ENCODE measurements around the gene NRDE2.

Gene NRDE2

DNA sequence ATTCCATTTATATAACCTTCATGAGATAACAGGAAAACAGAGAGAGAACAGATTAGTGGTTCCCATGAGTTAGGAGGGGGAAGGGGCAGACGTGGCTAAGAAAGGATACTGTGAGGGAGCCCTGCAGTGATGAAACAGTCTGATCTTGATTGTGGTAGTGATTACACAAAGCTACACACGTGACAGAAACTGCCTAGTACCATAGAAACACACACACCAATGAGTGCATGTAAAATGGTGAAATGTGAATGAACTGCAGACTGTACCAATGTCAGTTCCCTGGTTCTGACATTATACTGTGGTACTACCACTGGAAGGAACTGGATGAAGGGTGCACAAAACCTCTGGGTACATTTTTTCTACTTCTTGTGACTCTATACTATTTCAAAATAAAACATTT is 36.9 kb downstream of the NRDE2 start:
- no peak for DNase-seq

DNA sequence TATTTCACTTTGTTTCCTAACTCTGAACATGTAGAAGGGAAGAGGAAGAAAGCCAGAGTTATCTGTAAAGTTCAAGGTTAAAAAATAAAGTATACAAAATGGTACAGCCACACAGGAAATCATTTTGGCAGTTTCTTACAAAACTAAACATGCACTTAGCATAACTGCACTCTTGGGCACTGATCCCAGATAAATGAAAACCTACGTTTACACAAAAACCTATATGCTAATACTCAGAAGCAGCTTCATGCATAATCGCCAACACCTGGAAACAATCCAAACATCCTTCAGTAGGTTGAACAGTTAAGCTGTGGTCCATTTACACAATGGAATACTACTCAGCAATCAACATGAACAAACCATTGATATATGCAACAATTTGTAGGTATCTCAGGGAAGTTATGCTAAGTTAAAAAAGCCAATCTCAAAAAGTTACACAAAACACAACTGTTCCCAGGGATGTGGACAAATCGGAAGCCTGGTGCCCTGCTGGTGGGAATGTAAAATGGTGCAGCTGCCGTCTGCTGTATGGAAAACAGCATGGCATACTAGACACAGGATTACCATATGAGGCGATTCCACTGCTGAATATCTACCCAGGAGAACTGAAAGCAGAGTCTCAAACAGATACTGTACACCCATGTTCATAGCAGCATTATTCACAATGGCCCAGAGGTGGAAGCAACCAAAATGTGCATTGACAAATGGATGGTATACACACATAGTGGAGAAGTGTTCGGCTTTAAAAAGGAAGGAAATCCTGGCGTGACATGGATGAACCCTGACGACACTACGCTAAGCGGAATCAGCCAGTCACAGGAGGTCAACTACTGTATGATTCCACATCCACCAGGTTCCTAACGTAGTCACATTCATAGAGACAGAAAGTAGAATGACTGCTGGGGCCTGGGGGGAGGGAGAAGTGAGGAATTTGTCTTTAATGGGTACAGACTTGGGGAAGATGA is 37.7 kb downstream of the NRDE2 start:
- no peak for DNase-seq

DNA sequence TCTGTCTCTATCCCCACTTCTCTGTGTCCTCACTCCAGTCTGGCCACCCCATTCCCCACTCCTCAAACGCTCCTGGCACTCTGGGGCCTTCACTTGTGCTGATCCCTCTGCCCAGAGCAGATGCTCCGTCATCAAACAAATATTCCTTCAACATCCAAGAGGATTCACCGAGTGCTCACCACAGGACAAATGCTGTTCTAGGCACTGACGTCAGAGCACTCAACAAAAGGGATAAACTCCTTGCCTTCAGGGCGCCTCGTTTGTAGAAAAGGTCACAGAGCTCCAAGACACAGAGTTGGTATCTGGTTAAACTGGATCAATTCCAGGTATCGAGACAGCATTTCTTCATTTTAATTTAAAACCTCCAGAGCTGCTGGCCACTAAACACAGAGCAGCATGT is 40.0 kb downstream of the NRDE2 start:
- DNase-seq: no peak

DNA sequence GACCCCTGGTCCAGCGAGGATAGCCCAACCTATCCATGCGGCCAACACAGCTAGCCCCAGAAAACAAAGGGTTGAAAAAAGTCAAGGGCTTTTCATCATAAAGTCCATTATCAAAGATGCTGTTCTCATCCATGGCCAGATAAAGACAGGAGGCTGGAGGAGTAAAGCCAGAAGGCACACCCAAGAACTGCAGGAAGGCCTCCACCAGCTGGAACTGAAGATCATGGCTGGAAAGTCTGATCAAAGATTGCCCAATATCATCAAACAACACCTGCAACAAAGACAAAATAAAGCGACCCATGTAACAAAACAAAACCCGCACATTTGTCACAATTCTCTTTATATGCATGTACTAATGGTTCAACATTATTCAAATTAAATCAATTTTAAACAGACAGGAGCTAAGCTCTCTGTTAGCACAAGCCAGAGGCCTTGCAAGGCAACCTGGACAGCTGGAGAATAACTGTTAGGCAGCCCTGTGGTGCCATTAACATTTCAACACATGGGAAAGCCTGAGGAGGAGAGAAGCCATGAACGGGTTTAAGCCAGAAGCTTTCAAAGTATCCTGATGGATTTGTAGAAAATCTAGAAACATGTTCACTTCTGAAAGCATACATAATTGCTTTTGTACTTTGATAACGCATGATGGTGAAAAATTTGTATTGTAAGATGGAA is 41.3 kb downstream of the NRDE2 start:
- DNase-seq: no peak

DNA sequence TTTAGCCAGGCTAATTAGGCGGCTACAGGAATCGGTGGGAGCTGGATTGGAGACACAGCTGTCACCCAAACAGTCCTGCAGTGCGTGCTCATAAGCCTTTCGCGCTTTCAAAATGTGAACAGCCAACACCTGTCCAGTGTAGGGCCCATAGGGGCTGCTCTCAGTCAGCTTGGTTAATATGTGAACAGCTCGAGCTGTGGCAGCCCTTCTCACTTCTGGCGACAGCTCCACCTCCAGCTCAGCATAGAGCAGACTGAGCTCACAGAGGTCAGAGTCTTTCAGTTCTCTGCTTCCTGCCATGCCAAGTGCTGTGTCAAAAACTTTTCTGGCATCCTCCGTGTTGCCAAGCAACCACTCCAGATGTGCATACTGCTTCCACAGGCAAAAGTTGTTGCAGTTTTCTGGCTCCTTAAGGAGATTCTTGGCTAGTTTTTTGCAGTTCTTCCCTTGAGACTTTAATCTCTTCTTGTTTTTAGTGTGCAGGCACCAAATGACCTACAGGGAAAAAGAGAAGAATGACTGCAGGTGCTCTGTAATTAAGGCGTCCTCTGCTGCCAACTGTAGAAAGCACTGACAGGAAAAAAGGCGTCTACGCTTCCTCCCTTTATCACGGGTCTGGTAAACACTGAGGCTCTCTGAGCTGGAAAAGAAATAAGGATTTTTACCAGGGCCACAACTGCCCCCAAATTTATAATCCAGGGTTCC is 42.9 kb downstream of the NRDE2 start:
- peak; percentile 32 for DNase-seq

DNA sequence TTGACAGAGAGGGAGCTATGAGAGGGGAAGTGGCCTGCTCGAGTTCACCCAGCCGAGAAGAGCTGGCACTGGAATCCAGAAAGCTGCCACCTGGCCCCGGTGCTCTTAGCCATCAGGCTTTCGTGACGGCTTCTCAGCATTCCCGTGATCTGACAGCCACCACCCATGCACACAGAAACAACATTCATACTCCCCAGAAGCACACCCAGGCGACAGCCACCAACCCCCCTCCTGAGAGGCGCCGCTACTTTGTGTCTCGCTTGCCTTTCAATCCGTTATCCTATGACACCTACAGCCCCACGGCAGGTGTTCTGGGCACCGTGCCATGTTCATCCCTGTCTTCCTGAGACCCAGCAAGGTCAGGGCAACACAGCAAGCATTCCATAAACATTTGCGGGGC is 44.0 kb downstream of the NRDE2 start:
- DNase-seq: peak; percentile 46

DNA sequence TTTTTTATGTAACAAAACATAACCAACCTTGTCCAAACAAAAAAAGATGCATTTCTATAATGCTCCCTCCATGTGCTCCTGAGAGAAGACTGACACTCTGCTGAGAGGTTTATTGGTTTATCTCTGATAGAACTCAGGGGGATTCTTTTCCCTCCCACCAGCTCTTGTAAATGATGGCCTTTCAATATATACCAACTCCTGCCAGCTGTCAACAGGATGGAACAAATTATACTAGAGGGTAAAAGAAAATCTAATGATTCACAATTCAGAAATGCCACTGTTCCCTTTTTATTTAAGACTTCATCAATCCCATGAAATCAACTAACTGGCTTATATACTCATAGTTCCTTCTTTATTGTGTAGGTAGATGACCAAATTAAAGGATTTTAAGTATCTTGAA is 50.0 kb downstream of the NRDE2 start:
- no peak for DNase-seq

DNA sequence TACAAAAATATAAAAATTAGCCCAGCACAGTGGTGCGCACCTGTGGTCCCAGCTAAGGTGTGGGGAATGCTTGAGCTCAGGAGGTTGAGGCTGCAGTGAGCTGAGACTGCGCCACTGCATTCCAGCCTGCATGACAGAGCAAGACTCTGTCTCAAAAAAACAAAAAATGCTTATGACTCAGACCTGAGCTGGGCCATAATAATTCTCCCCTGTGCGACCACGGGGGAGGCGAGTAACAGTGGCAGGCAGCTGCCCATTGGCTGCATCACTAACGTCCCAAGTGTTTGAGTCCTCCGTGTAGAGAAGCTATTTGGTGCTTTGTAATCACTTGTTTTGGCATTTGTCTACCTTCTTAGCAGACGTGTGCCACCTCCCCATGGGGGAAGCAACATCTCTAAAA is 50.5 kb downstream of the NRDE2 start:
- no peak for DNase-seq

DNA sequence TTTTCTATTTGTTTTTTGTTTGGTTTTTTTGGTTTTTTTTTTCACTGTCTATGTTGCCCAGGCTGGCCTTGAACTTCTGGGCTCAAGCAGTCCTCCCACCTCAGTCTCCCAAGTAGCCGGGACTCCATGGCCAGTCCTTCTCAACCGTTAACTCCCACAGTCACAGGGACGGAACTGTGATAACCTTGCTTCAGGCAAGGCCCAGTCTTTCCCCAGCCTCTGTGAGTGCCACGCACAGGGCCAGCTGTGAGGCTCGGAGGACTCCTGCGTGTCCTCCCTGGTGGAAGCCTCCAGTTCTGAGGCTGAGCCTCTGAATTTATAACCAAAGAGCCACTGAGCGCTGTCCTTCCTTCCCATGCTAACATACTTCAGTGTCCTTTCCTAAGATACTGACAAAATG is 51.6 kb downstream of the NRDE2 start:
- DNase-seq: no peak

DNA sequence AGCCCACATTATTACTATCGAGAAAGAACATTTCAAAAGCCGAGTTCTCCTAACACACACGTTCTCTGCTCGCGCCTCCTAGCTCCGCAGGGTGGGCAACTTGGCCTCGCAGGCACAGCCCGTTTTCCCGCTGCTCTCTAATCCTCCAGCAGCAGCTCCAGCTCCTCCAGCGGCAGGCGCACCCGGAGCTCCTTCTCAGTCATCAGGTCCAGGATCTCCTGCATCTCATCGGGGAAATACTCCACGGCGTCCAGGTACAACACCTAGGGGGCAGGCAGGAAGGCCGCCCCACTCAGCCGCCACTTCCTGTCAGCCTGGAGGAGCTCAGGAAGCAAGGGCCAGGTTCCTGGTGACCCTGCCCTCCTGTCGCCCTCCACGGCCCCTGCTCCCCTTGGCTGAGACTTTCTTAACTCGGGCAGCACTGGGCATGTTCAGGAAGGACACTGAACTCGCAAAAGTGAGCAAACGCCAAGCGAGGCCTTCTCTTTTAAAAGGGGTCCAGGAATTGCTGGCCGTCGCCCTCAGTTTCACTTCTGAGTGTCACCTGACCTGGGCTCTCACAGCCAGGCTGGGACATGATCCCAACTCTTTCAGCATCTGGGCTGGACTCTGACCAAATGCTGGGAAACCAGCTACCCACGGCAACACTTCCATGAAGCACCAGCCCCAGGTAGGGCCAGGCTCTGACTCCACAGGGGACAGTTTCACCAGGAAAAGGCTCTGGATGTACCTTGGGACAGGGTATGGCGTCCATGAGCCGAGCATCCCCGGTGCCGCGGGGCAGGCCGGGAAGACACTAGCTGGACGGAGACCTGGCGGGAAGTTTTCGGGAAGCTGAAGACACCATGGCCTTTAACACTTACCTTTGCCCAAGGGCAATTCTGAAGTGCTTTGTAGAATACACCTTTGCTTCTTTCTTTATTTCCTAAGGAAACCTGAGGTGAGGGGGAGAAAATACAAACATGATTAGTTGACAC is 53.3 kb downstream of the NRDE2 start:
- no peak for DNase-seq

DNA sequence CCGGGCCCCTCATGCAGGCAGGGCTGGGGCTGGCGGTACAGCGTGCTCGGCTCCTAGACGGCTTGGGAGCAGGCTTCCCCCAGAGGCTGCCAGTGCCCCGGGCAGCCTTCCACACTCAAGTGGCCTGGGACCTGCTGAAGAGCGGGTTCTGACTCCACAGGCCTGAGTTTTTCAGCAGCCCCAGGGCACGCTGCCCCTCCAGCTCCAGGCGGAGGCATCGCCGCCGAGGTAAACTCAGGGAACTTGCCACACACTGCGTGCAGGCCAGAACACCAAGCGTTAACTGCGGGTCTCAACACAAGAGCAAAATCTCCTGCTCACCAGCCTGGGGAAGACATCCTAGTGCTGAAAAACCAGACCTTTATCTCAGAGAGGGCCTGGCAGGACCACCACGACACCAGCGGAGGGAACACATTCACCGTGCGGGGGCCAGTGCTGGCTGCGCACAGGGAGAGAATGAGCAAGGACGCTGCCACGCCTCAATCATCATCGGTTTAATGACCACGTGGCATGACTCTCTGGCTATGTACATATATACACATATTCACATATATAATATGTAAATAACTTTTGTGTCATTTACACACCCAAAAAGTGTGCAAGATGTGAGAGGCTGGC is 54.1 kb downstream of the NRDE2 start:
- DNase-seq: no peak

DNA sequence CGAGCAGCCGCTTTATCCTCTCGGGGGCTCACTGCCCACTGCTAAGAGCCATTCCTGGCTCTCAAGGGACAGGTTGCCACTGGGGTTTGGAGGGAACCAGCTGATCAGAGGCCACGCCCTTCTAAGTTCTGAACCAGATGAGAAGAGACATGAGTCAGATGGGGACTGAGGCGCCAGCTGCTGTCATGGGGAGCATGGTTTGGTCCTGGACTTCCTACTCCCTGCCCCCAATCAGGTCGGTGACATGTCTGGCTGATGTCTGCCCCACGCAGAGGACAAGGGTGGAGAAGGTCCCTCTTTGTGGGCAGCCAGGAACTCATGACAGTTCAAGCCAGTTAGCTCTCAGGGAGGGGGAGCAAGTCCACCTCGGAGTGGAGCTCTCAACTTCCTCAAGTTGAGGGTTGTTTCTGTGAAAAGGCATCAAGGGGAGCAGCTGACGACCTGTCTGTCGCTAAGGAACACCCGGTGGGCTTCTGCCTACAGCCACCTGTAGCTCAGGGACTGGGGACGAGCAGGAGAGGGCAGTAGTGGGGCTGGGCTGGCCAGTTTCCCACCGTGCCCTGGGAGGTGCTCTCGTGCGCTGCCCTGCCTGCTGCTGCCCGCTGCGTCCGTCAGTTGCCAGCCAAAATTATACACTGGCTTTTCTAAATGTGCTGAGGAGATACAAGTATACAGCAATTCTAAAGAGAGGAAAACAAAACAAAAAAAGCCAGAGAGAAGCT is 54.9 kb downstream of the NRDE2 start:
- DNase-seq: no peak

DNA sequence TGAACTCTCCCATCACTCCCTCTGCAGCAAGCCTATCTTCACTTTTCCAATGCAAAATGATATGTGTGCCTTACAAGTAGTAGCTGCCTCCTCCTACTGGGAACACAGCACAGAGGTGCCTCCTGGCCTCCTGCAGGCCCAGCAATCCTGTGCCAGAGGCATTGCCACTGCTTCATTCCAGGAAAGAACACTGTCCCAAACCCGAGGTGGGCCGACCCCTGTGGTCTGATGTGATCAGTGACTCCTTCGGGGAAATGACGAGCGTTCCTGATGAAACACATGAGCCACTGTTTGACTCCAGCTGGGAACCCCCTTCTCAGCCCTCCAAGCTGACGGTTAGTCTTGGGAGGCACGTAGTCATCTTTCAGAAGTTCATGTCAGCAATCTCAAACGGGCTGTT is 55.9 kb downstream of the NRDE2 start:
- DNase-seq: no peak

DNA sequence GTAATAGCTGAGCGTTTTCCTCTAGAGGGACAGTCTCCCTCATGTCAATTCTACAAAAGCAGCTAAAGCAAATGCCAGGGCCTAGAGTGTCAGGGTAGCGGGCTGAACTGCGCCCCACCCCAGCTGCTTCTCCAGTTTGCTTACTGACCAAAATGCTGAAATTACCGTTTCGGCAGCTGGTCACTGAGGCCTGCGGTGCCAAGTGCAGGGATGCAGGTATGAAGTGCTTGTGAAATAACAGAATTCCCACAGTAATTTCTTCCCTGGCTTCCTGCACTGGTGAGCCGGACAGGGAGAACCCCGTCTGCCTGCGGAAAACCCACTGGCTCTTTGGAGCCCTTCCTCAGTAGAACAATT is 56.3 kb downstream of the NRDE2 start:
- DNase-seq: no peak

DNA sequence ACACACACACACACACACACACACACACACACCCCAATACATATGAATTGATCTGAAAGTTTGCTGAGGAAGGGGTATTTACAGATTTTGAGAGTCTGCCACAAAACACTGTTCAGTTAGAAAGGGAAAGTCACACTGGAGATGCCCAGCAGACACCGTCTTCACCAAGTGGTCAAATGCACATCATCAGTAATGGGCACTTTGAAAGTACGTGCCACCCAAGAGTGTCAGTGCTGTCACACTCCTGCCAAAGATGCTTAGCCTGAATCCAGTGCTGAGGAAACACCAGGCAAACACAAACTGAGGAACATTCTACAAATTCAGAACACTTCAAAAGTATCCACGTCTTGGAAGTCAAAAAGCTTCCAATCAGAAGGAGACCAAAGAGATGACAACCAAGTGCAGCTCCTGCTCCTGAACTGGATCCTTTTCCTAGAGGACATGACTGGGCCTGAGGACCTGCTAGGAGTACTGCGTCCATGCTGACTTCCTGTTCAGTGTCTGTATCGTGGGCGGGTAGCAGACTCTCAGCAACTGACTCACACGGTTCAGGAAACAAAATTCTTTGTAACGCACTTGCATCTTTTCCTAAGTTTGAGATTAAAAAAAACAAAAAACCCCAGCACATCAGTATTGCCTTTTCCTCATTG is 56.8 kb downstream of the NRDE2 start:
- DNase-seq: no peak

DNA sequence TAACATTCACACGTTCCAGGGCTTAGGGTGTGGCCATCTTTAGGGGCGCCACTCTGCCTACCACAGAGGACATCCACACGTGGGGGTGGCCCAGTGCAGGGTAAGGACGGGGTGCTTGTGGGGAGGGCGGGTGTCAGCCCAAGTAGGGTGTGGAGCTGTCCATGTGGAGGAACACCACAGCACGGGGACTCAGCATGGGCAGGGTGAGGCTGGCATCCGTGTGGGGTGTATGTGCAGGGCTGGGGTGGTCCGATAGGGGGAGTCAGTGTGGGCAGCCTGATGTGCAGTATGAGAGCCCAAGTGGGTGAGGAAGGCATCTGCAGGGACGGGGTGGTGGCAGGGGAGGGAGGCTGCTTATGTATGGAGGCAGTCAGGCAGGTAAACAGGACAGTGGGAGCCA is 57.7 kb downstream of the NRDE2 start:
- DNase-seq: no peak

DNA sequence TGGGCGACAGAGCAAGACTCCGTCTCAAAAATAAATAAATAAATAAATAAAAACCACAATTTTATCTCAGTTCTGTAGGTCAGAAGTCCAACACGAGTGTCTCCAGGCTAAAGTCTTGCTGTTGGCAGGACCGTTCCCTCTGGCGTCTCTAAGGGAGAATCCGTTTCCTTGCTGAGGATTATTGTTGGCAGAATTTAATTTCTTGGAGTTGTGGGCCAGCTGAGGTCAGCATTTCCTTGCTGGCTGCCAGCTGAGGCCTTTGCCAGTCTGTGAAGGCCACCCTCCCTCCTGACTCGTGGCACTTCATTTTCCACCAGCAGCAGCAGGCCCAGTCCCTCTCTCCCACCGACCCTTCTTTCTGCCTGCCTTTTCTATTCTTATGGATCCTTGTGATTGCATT is 58.2 kb downstream of the NRDE2 start:
- no peak for DNase-seq

DNA sequence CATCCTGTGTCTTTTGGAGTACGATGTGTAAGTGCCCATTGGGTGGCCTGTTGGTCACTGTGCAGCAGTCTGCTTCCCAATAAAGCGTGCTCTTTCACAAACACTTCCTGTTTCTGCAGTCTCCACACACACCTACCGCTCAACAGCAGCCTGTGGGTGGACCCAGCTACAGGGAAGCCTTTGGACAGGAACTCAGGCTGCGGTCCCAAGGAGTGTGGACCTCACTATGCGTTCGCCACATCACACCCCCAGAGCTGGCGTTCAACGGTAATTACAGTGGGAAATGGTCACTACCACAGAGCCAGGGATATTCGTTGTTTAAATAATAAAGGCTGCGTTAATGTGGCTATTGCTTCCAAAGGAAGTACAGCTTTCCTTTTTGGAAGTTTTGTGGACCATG is 59.2 kb downstream of the NRDE2 start:
- no peak for DNase-seq

DNA sequence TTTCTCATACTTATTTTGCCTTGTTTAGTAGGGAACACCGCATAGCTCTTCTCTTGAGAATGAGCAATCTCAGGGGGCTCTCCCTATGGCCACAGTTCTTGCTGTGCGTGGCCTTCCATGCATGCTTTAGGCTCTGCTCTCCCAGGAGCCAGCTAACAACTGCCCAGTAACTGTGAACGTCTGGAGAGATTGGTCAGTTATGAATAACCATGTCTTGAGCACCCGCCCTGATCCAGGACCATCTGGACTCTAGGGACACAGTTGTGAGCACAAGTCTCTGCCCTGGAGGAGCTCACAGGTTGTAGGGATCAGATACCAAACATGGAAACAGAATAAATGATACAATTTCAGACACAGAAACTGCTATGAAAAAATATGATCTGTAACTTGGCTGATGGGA is 63.3 kb downstream of the NRDE2 start:
- DNase-seq: no peak

DNA sequence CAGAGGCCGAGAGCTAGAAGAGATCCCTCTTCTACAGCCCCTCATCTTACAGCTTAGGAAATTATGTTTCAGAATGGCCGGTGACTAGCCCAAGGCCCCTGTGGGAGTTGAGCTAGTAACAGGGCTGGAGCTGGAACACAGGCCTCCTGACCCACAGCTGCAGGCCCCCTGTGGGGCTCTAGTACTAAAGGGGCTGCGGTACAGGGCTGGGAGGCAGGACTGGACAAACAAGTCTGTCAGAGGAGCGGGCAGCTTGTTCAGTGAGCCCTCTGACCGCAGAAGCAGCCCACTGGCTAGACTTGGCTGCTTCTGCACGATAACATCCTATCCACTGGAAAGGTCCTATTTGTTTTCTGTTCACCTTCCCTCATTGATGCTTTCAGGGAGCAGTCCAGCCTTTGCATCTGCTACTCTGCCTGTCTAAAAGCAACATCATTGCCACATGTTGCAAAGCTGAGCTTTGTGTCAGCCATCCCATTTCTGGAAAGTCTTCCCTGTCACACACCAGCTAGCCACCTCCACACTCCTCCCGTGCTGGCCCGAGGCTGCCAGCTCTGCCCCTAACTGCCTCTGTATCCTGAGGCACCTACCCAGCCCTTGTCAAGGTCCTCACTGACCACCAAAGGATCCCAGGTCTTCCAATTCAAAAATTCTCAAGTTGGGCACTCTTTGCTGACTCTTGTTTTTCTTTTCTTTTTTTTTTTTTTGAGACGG is 65.1 kb downstream of the NRDE2 start:
- DNase-seq: no peak
